ENCODE data around the gene CREBBP.

CREBBP gene

GRCh38 chr16:3830625-3831254, 49.8 kb downstream of the CREBBP start:
- Histone ChIP-seq H3K4me1 (ENCODE audit: control insufficient read depth, insufficient read depth, low read depth, low read length) (peaks cover 11% of the 10 kb centered on the region), H3K4me3 (ENCODE audit: insufficient read depth in 1 of 2, low read depth in 1 of 2, low read length in 2 of 2) (no peak overlapping the region), H3K27me3 (ENCODE audit: control insufficient read depth in 1 of 2, insufficient read depth in 1 of 2, low read length in 2 of 2) (no peaks in the 10 kb centered on the region), H2BK5ac (ENCODE audit: low read depth, low read length, poor library complexity, severe bottlenecking) (no peak overlapping the region), H3K9ac (ENCODE audit: low read length) (no peak overlapping the region), H2BK120ac (ENCODE audit: low read depth, low read length) (no peak overlapping the region), H3K79me1 (replicated peaks; ENCODE audit: low read length, poor library complexity, severe bottlenecking) (peaks cover 6% of the 10 kb centered on the region), H3K23ac (ENCODE audit: low read length in 2 of 2) (no peak overlapping the region), H3K4me2 (ENCODE audit: low read length, poor library complexity, severe bottlenecking) (no peak overlapping the region), H3K27ac (ENCODE audit: low read length, poor library complexity, severe bottlenecking) (no peak overlapping the region), H3K36me3 (ENCODE audit: control insufficient read depth in 1 of 2, insufficient read depth in 2 of 2, low read depth in 1 of 2, low read length in 2 of 2) (peaks cover 8 to 25% of the 10 kb centered on the region in 2 experiments), H3K9me3 (ENCODE audit: control insufficient read depth, low read length) (peaks cover 13% of the 10 kb centered on the region), H2AK5ac (ENCODE audit: low read length, severe bottlenecking) (no peak overlapping the region), H4K91ac (ENCODE audit: low read length) (no peak overlapping the region), H4K8ac (ENCODE audit: low read length) (no peak overlapping the region), H2BK15ac (ENCODE audit: low read depth, poor library complexity, severe bottlenecking) (no peak overlapping the region), H3K14ac (ENCODE audit: low read length in 2 of 2) (no peak overlapping the region), H3K4ac (ENCODE audit: low read depth in 1 of 2, low read length in 2 of 2) (no peak overlapping the region), H3K18ac (ENCODE audit: low read depth in 1 of 2, low read length in 2 of 2) (no peak overlapping the region), H2AFZ (ENCODE audit: low read depth, low read length) (no peak overlapping the region), H2BK12ac (ENCODE audit: low read length in 2 of 2) (no peak overlapping the region)
- DNase-seq, result no peak
- 88% methylated on average over 9 of the region's 9 CpGs for WGBS

GRCh38 chr16:3829631-3830536, 50.6 kb downstream of the CREBBP start:
- peak overlapping the region; percentile 46 to 79 for H3K18ac ChIP-seq (ENCODE audit: low read depth in 1 of 2, low read length in 2 of 2)
- H2AK5ac ChIP-seq (ENCODE audit: low read length, severe bottlenecking), result no peak overlapping the region
- no peak overlapping the region for H2BK5ac ChIP-seq (ENCODE audit: low read depth, low read length, poor library complexity, severe bottlenecking)
- peak; percentile 75 for DNase-seq
- H3K27me3 ChIP-seq (ENCODE audit: control insufficient read depth in 1 of 2, insufficient read depth in 1 of 2, low read length in 2 of 2), result no peaks in the 10 kb centered on the region
- H4K8ac ChIP-seq (ENCODE audit: low read length), result peak overlapping the region; percentile 60
- H3K27ac ChIP-seq (ENCODE audit: low read length, poor library complexity, severe bottlenecking), result no peak overlapping the region
- no peak overlapping the region for H3K4me2 ChIP-seq (ENCODE audit: low read length, poor library complexity, severe bottlenecking)
- 14% methylated on average over 3 of the region's 6 CpGs for WGBS
- peak overlapping the region in 1 of 2 experiments; percentile 34 for H3K4ac ChIP-seq (ENCODE audit: low read depth in 1 of 2, low read length in 2 of 2)
- H3K4me3 ChIP-seq (ENCODE audit: insufficient read depth in 1 of 2, low read depth in 1 of 2, low read length in 2 of 2), result no peak overlapping the region
- peaks cover 8 to 25% of the 10 kb centered on the region in 2 experiments for H3K36me3 ChIP-seq (ENCODE audit: control insufficient read depth in 1 of 2, insufficient read depth in 2 of 2, low read depth in 1 of 2, low read length in 2 of 2)
- H3K9me3 ChIP-seq (ENCODE audit: control insufficient read depth, low read length), result peaks cover 13% of the 10 kb centered on the region
- no peak overlapping the region for H3K14ac ChIP-seq (ENCODE audit: low read length in 2 of 2)
- peaks cover 6% of the 10 kb centered on the region for H3K79me1 ChIP-seq (replicated peaks; ENCODE audit: low read length, poor library complexity, severe bottlenecking)
- H3K4me1 ChIP-seq (ENCODE audit: control insufficient read depth, insufficient read depth, low read depth, low read length), result peaks cover 9% of the 10 kb centered on the region
- no peak overlapping the region for H2BK15ac ChIP-seq (ENCODE audit: low read depth, poor library complexity, severe bottlenecking)
- no peak overlapping the region for H3K9ac ChIP-seq (ENCODE audit: low read length)
- H4K91ac ChIP-seq (ENCODE audit: low read length), result peak overlapping the region; percentile 50
- no peak overlapping the region for H2AFZ ChIP-seq (ENCODE audit: low read depth, low read length)
- H2BK120ac ChIP-seq (ENCODE audit: low read depth, low read length), result no peak overlapping the region
- no peak overlapping the region for H3K23ac ChIP-seq (ENCODE audit: low read length in 2 of 2)
- H2BK12ac ChIP-seq (ENCODE audit: low read length in 2 of 2), result no peak overlapping the region

- no peak for DNase-seq
- H2AFZ ChIP-seq (ENCODE audit: low read depth, low read length), result no peak overlapping the region
- H4K91ac ChIP-seq (ENCODE audit: low read length), result no peak overlapping the region
- 91% methylated on average over 1 of the region's 4 CpGs for WGBS
- no peak overlapping the region for H3K4me2 ChIP-seq (ENCODE audit: low read length, poor library complexity, severe bottlenecking)
- H3K23ac ChIP-seq (ENCODE audit: low read length in 2 of 2), result no peak overlapping the region
- no peak overlapping the region for H3K4me3 ChIP-seq (ENCODE audit: insufficient read depth in 1 of 2, low read depth in 1 of 2, low read length in 2 of 2)
- H3K9ac ChIP-seq (ENCODE audit: low read length), result no peak overlapping the region
- no peak overlapping the region for H4K8ac ChIP-seq (ENCODE audit: low read length)
- peaks cover 28% of the 10 kb centered on the region for H3K4me1 ChIP-seq (ENCODE audit: control insufficient read depth, insufficient read depth, low read depth, low read length)
- H3K18ac ChIP-seq (ENCODE audit: low read depth in 1 of 2, low read length in 2 of 2), result no peak overlapping the region
- H3K4ac ChIP-seq (ENCODE audit: low read depth in 1 of 2, low read length in 2 of 2), result no peak overlapping the region
- H2BK15ac ChIP-seq (ENCODE audit: low read depth, poor library complexity, severe bottlenecking), result no peak overlapping the region
- no peak overlapping the region for H3K27ac ChIP-seq (ENCODE audit: low read length, poor library complexity, severe bottlenecking)
- peaks cover 10% of the 10 kb centered on the region for H3K79me1 ChIP-seq (replicated peaks; ENCODE audit: low read length, poor library complexity, severe bottlenecking)
- H3K36me3 ChIP-seq (ENCODE audit: control insufficient read depth in 1 of 2, insufficient read depth in 2 of 2, low read depth in 1 of 2, low read length in 2 of 2), result peaks cover 10 to 11% of the 10 kb centered on the region in 2 experiments
- H3K9me3 ChIP-seq (ENCODE audit: control insufficient read depth, low read length), result no peaks in the 10 kb centered on the region
- H2BK120ac ChIP-seq (ENCODE audit: low read depth, low read length), result no peak overlapping the region
- H2AK5ac ChIP-seq (ENCODE audit: low read length, severe bottlenecking), result no peak overlapping the region
- H2BK5ac ChIP-seq (ENCODE audit: low read depth, low read length, poor library complexity, severe bottlenecking), result no peak overlapping the region
- no peak overlapping the region for H2BK12ac ChIP-seq (ENCODE audit: low read length in 2 of 2)
- no peak overlapping the region for H3K14ac ChIP-seq (ENCODE audit: low read length in 2 of 2)
- no peaks in the 10 kb centered on the region for H3K27me3 ChIP-seq (ENCODE audit: control insufficient read depth in 1 of 2, insufficient read depth in 1 of 2, low read length in 2 of 2)
Measured at GRCh38 chr16:3825940-3826339, 54.6 kb downstream of the CREBBP start.

GRCh38 chr16:3825103-3825502, 55.4 kb downstream of the CREBBP start:
- no peak overlapping the region for H3K23ac ChIP-seq (ENCODE audit: low read length in 2 of 2)
- H3K4ac ChIP-seq (ENCODE audit: low read depth in 1 of 2, low read length in 2 of 2), result no peak overlapping the region
- H3K4me2 ChIP-seq (ENCODE audit: low read length, poor library complexity, severe bottlenecking), result no peak overlapping the region
- H3K14ac ChIP-seq (ENCODE audit: low read length in 2 of 2), result no peak overlapping the region
- no peak overlapping the region for H2BK5ac ChIP-seq (ENCODE audit: low read depth, low read length, poor library complexity, severe bottlenecking)
- no peak overlapping the region for H2AFZ ChIP-seq (ENCODE audit: low read depth, low read length)
- H3K9ac ChIP-seq (ENCODE audit: low read length), result no peak overlapping the region
- no peak overlapping the region for H2BK15ac ChIP-seq (ENCODE audit: low read depth, poor library complexity, severe bottlenecking)
- H3K27me3 ChIP-seq (ENCODE audit: control insufficient read depth in 1 of 2, insufficient read depth in 1 of 2, low read length in 2 of 2), result no peaks in the 10 kb centered on the region
- DNase-seq, result peak; percentile 47
- no peak overlapping the region for H2BK12ac ChIP-seq (ENCODE audit: low read length in 2 of 2)
- no peak overlapping the region for H2BK120ac ChIP-seq (ENCODE audit: low read depth, low read length)
- no peak overlapping the region for H3K18ac ChIP-seq (ENCODE audit: low read depth in 1 of 2, low read length in 2 of 2)
- no peak overlapping the region for H4K8ac ChIP-seq (ENCODE audit: low read length)
- H3K36me3 ChIP-seq (ENCODE audit: control insufficient read depth in 1 of 2, insufficient read depth in 2 of 2, low read depth in 1 of 2, low read length in 2 of 2), result peaks cover 10 to 11% of the 10 kb centered on the region in 2 experiments
- no peak overlapping the region for H3K4me3 ChIP-seq (ENCODE audit: insufficient read depth in 1 of 2, low read depth in 1 of 2, low read length in 2 of 2)
- no peak overlapping the region for H2AK5ac ChIP-seq (ENCODE audit: low read length, severe bottlenecking)
- H3K4me1 ChIP-seq (ENCODE audit: control insufficient read depth, insufficient read depth, low read depth, low read length), result peaks cover 33% of the 10 kb centered on the region
- H3K79me1 ChIP-seq (replicated peaks; ENCODE audit: low read length, poor library complexity, severe bottlenecking), result peaks cover 11% of the 10 kb centered on the region
- no CpG with 5 or more reads among the region's 1 CpG for WGBS
- no peak overlapping the region for H4K91ac ChIP-seq (ENCODE audit: low read length)
- no peak overlapping the region for H3K27ac ChIP-seq (ENCODE audit: low read length, poor library complexity, severe bottlenecking)
- H3K9me3 ChIP-seq (ENCODE audit: control insufficient read depth, low read length), result no peaks in the 10 kb centered on the region
